Renal cortex interstitium (tissue), 15 donors: ENCODE measurements around the gene PTH2. TPM values are rescaled to one million over a fixed set of nuclear protein-coding genes. Genes with fewer than 3 reads are reported as not detected.
A peak's percentile ranks its signal among the peaks of the same experiment; 100 is the strongest.
"Not testable (repeated sequence)": the region's sequence is repeated elsewhere in the genome, so short reads cannot be mapped to it uniquely, and the experiment has no call there.

Source experiments
- DNase-seq, 11 donors: peaks; one replicate each; pipeline ENCODE4 v3.0.0-alpha.2; 2013; ENCODE audit warnings: low read depth in 9 of 11, low spot score in 4 of 11; ENCODE audit errors: extremely low read depth in 1 of 11
- long read RNA-seq, 16 experiments: transcript quantifications; one replicate each; lab custom pipeline, GENCODE V29; 2026
- polyA plus RNA-seq, 3 donors: library from polyadenylated mRNA; unstranded; fragments of 120-200 nt; gene quantifications; one replicate each; pipeline ENCODE4 v1.2.1, GENCODE V29; 2013; ENCODE audit not compliant: insufficient read length in 3 of 3

Gene PTH2
- polyA plus RNA-seq, result not detected
- long read RNA-seq, donor 1, result 0 reads
- long read RNA-seq, donor 2, result 0 reads
- long read RNA-seq, donor 3, result 0 reads
- long read RNA-seq, donor 4, result 0 reads
- long read RNA-seq, donor 5, result 0 reads
- long read RNA-seq, donor 6, result 0 reads
- long read RNA-seq, donor 7, result 0 reads
- long read RNA-seq, donor 8, result 0 reads
- long read RNA-seq, donor 9, result 0 reads
- long read RNA-seq, donor 10, result 0 reads
- long read RNA-seq, donor 11, result 0 reads
- long read RNA-seq, donor 12, result 0 reads
- long read RNA-seq, donor 13, result 0 reads
- long read RNA-seq, donor 14, result 0 reads
- long read RNA-seq, donor 15, result 0 reads
- long read RNA-seq, donor 16, result 0 reads

- DNase-seq, result no peak
These were observed at the start of gene PTH2 for GRCh38 chr19:49423071-49423984. PTH2 (minus strand) TSS chr19:49423441; CDS start chr19:49423339, 102 bp downstream.

- DNase-seq, result no peak
These were observed 49.7 kb upstream of the PTH2 start for GRCh38 chr19:49472936-49473335.

- no peak for DNase-seq
These were observed 47.4 kb upstream of the PTH2 start for GRCh38 chr19:49470615-49470978.

- DNase-seq, result no peak
These were observed 46.8 kb upstream of the PTH2 start for GRCh38 chr19:49469828-49470614.

GRCh38 chr19:49468746-49469447 lies 45.7 kb upstream of the PTH2 start:
- DNase-seq, result peak in 2 of 11 donors; percentile 29 to 36

GRCh38 chr19:49468199-49468598 lies 45.0 kb upstream of the PTH2 start:
- no peak for DNase-seq

- DNase-seq, result no peak
These were observed 42.1 kb upstream of the PTH2 start for GRCh38 chr19:49465371-49465770.

GRCh38 chr19:49463960-49464740 lies 40.9 kb upstream of the PTH2 start:
- no peak for DNase-seq

GRCh38 chr19:49462492-49462891 lies 39.3 kb upstream of the PTH2 start:
- DNase-seq, result no peak

- DNase-seq, result no peak
These were observed 38.4 kb upstream of the PTH2 start for GRCh38 chr19:49461656-49462055.

- not testable (repeated sequence) for DNase-seq
These were observed 37.9 kb upstream of the PTH2 start for GRCh38 chr19:49461130-49461529.

GRCh38 chr19:49459388-49459787 lies 36.1 kb upstream of the PTH2 start:
- no peak for DNase-seq

GRCh38 chr19:49458567-49458903 lies 35.3 kb upstream of the PTH2 start:
- no peak for DNase-seq

- no peak for DNase-seq
These were observed 33.1 kb upstream of the PTH2 start for GRCh38 chr19:49456326-49456725.

- peak in 6 of 11 donors; percentile 51 to 82 (median 76) for DNase-seq
These were observed 32.5 kb upstream of the PTH2 start for GRCh38 chr19:49455773-49456172.

GRCh38 chr19:49453757-49454240 lies 30.6 kb upstream of the PTH2 start:
- DNase-seq, result no peak

GRCh38 chr19:49453013-49453756 lies 29.9 kb upstream of the PTH2 start, which contains the start of gene ALDH16A1:
ALDH16A1 (plus strand) TSS chr19:49453225; CDS start chr19:49453332, 107 bp downstream.
- DNase-seq, result peak in 10 of 11 donors; percentile 91 to 97 (median 96)
